ENCODE results near the gene TPCN1. TPM values are rescaled to one million over a fixed set of nuclear protein-coding genes. Genes with fewer than 3 reads are reported as not detected.
A peak's percentile ranks its signal among the peaks of the same experiment; 100 is the strongest.

TPCN1 gene
- total and polyA plus RNA-seq, 2 donors = 19.3 to 39.3 TPM

DNA sequence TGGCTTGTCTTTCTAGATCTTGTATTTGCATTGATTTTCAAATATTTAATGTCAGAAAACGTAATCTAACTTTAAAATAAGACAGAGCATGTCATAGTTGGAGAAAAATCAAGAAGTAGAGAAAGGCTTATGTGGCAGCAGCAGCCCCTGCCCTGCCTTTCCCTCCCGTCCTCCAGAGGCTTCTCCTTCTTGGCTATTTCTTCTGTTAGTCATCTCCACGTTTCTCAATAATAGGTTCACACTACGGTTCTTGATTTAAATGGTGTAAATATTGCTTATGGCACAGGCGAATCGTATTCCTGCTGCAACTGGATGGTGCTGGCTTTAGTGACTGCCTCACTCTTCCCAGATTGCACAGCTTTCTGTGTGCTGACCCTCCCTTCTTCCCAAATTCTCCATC is 70.8 kb downstream of the TPCN1 start:
- 80% methylated on average over 6 of the region's 6 CpGs for WGBS
- no peak overlapping the region for H3K27ac ChIP-seq (ENCODE audit: low read depth)
- H3K4me3 ChIP-seq (ENCODE audit: low read depth, low read length) = no peak overlapping the region
- peaks cover 2% of the 10 kb centered on the region for H3K36me3 ChIP-seq (ENCODE audit: insufficient read depth)
- DNase-seq (ENCODE audit: extremely low spot score) = no peak
- H3K4me1 ChIP-seq (ENCODE audit: insufficient read depth) = no peaks in the 10 kb centered on the region

DNA sequence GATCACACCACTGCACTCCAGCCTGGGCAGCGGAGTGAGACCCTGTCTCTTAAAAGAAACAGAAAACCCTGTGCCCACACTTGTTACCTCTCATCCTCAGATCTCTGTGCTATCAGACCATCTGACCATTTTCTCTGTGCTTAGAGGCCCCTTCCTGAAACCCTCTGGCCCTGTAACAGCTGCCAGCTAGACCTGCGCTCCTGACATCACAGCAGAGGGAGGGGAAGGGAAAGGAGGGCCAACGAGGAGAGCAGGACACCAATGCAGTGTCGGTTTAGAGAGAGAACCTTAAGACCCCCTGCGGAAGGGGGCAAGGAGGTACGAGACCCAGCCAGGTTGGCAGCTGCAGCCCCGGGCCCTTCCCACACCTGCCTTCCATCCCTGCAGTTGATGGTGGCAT is 71.3 kb downstream of the TPCN1 start:
- H3K27ac ChIP-seq (ENCODE audit: low read depth) = no peak overlapping the region
- H3K4me1 ChIP-seq (ENCODE audit: insufficient read depth) = no peaks in the 10 kb centered on the region
- DNase-seq (ENCODE audit: extremely low spot score) = no peak
- WGBS = 87% methylated on average over 7 of the region's 7 CpGs
- no peak overlapping the region for H3K4me3 ChIP-seq (ENCODE audit: low read depth, low read length)
- H3K36me3 ChIP-seq (ENCODE audit: insufficient read depth) = peaks cover 2% of the 10 kb centered on the region

DNA sequence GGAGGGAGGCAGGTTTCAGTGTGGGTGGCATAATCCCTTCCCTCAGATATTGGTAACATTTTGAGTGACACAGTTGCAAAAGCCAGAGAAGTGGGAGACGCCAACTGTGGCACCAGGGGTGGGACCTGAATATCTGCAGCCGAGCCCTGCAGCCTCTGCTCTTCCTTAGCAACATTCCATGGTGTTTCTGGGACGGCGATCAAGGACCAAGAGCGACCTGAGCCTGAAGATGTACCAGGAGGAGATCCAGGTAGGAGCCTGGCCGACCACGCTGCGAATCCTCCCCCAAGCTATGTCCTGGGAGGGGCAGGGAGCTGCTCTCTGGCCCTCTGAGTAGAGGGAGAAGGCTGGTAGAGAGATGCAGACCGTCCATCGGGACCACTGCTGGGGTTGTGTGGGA is 71.8 kb downstream of the TPCN1 start:
- Histone ChIP-seq H3K27ac (ENCODE audit: low read depth) (no peak overlapping the region), H3K4me3 (ENCODE audit: low read depth, low read length) (no peak overlapping the region), H3K4me1 (ENCODE audit: insufficient read depth) (no peaks in the 10 kb centered on the region), H3K36me3 (ENCODE audit: insufficient read depth) (peaks cover under 1% of the 10 kb centered on the region)
- no peak for DNase-seq (ENCODE audit: extremely low spot score)
- 96% methylated on average over 10 of the region's 10 CpGs for WGBS

DNA sequence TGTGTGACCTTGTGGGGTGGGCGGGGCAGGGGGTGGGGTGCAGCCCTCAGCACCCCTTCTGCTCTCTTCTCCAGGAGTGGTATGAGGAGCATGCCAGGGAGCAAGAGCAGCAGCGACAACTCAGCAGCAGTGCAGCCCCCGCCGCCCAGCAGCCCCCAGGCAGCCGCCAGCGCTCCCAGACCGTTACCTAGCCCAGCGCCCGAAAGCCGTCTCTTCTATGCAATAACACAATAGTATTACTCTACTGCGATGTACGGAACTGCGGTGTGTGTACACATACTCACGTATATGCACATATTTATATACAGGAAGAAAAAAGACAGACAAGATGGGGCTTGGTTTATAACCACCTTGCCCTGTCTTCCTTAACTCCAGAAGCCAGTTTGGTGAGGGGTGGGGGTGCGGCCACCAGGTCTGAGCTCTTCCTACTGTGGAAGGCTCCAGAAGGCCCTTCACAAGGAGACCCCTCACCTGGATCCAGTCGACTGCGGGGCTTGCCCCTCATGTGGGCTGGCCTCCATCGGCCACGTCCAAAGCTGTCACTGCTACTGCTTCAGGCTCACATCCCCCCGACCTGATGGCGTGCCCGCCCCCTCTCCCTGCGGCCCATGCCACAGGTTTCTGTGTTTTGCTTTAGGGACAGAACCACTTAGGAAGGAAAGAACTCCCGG is 74.8 kb downstream of the TPCN1 start:
- no peaks in the 10 kb centered on the region for H3K36me3 ChIP-seq (ENCODE audit: insufficient read depth)
- H3K27ac ChIP-seq (ENCODE audit: low read depth) = no peak overlapping the region

DNA sequence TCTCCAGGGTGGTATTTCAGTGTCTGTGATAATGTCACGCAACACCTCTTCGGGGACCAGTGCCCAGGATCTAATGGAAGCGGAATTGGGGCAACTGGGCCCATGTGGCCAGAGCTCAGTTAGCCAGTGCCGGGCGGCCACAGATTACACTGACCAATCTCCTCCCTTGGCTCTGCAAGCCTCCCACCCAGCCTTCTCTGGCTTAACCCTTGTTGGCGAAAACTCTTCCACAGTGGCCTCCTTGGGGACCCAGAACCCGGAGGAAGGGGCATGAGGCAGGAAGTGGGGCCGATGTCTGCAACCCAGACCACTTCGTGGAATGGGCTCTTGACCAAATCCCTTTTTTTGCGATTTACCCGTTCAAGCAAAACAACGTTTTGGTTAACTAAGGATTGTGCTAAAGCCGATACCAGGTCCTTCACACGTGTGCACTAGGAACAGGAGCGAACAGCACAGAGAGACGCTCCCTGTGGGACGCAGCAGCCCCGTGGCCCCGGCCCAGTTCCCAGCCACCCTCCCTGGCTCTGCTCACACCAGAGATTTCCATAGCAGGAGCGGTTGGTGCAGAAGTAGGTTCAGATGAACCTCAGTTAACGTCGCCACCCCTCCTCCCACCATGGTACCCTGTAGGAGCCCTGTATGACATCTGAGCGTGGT is 75.4 kb downstream of the TPCN1 start:
- 86% methylated on average over 23 of the region's 23 CpGs for WGBS
- no peaks in the 10 kb centered on the region for H3K4me1 ChIP-seq (ENCODE audit: insufficient read depth)
- H3K27ac ChIP-seq (ENCODE audit: low read depth) = no peak overlapping the region
- DNase-seq (ENCODE audit: extremely low spot score) = no peak
- H3K36me3 ChIP-seq (ENCODE audit: insufficient read depth) = no peaks in the 10 kb centered on the region
- no peak overlapping the region for H3K4me3 ChIP-seq (ENCODE audit: low read depth, low read length)

More for the DNA sequence above, 74.8 kb downstream of the TPCN1 start:
- H3K4me1 ChIP-seq (ENCODE audit: insufficient read depth) = no peaks in the 10 kb centered on the region
- no peak overlapping the region for H3K4me3 ChIP-seq (ENCODE audit: low read depth, low read length)
- no peak for DNase-seq (ENCODE audit: extremely low spot score)
- WGBS = 90% methylated on average over 24 of the region's 24 CpGs

DNA sequence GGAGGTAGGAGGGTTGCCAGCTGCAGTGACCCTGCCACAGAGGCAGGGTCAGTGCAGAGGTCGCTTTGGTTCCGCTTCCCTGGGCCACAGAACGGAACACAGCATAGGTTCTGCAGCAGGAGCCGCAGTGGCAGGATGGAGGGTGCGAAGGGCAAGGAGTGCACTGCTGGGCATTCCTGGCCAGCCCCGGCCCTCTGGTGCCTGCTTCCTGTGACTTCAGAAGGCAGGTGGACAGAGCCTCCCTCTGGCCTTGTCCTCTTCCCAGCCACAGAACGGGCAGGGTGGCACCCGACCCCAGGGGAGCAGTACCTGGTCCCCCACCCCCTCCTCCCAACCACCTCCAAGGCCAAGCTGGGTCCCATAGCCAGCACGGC is 75.9 kb downstream of the TPCN1 start:
- H3K4me3 ChIP-seq (ENCODE audit: low read depth, low read length) = no peak overlapping the region
- no peaks in the 10 kb centered on the region for H3K4me1 ChIP-seq (ENCODE audit: insufficient read depth)
- no peak overlapping the region for H3K27ac ChIP-seq (ENCODE audit: low read depth)
- DNase-seq (ENCODE audit: extremely low spot score) = no peak
- 88% methylated on average over 9 of the region's 9 CpGs for WGBS
- H3K36me3 ChIP-seq (ENCODE audit: insufficient read depth) = no peaks in the 10 kb centered on the region

DNA sequence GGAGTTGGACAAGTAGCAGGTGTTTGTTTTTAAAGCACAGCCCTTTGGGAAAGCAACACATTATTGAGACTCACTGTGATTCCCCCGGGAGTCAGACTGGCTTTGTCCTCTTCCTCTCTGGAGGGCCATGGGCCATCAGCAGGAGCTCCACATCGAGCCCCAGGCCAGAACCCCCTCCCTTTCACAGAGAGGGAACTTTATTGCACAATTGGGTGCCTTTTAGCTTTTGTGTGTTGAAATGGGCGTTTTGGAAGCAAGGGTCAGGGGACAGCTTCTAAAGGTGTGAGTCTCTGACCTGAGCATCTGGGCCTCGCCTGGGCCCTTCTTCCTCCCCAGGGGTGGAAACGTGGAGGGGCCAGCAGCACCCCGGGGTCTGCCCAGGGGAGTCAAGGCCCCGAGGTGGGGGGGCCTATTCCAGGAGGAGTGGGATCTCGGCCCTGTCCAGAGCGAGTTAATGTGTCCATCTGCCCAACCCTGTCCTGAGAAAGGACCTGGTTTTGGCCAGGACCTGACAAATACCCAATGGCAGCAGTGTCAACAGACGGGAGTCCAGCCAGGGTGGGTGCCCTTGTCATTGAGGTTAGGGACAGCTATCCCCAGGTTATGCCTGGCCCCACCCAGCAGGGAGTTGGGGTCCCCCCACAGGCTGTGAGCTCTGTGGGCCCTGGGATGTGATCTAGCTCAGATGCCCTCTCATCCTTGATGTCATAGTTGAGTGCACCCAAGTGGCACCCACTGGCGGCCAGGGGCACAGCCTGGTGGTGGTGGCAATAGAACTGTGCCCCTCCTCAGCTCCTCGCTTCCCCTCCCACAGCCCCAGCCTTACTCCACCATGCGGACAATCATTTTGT is 76.6 kb downstream of the TPCN1 start:
- Histone ChIP-seq H3K4me3 (ENCODE audit: low read depth, low read length) (no peak overlapping the region), H3K36me3 (ENCODE audit: insufficient read depth) (no peaks in the 10 kb centered on the region), H3K27ac (ENCODE audit: low read depth) (no peak overlapping the region), H3K4me1 (ENCODE audit: insufficient read depth) (no peaks in the 10 kb centered on the region)
- DNase-seq (ENCODE audit: extremely low spot score) = no peak
- 82% methylated on average over 13 of the region's 13 CpGs for WGBS

DNA sequence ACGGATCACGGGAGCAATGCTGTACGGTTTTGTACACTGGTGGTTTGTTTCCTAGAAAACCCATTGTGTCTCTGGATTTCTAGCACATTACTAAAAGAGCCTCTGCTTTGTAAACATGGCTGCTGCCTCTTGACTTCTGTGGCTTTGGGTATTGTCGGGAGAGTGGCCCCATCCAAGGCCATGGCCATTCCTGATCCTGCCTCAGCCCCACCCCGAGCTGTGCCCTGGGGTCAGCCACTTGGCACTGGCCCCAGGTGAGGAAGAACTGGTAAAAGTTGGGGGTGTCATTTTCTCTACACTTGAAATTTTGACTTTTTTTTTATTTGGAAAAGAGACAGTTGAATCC is 77.2 kb downstream of the TPCN1 start:
- Histone ChIP-seq H3K27ac (ENCODE audit: low read depth) (no peak overlapping the region), H3K4me3 (ENCODE audit: low read depth, low read length) (no peak overlapping the region), H3K4me1 (ENCODE audit: insufficient read depth) (no peaks in the 10 kb centered on the region), H3K36me3 (ENCODE audit: insufficient read depth) (no peaks in the 10 kb centered on the region)
- DNase-seq (ENCODE audit: extremely low spot score) = no peak
- WGBS = 85% methylated on average over 5 of the region's 5 CpGs

DNA sequence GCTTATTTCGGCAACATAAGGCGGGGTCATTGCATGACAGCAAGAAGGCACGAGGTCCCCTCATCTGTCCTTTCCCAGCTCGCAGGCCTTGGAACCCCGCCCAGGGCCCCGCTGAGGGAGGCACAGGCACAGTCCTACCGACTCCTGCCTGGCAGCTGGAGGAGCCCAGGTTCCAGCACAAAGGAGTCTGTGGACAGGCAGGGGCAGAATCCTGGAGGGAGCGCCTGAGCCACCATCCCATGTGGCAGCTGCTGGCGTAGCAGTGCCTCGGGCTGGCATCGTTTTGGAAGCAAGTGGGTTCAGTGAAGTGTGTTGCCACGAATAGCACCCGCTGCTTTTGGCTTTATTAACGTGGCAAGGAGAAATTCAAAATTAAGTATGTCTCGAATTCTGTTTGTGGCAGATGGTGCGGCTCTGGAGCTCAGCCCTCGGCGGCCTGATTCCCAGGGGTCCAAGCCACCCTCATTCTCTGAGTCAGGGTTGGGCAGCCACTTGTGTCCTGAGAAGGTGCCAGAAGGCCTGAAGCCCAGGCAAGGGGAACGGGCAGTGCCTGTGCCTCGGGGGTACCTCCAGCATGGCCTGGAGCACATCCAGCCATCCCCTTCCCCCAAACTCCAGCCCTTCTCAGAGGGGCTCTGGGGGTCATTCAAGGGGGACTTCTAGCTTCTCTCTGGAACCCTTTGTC is 77.7 kb downstream of the TPCN1 start:
- Histone ChIP-seq H3K27ac (ENCODE audit: low read depth) (no peak overlapping the region), H3K4me3 (ENCODE audit: low read depth, low read length) (no peak overlapping the region), H3K4me1 (ENCODE audit: insufficient read depth) (no peaks in the 10 kb centered on the region), H3K36me3 (ENCODE audit: insufficient read depth) (no peaks in the 10 kb centered on the region)
- WGBS = 78% methylated on average over 20 of the region's 20 CpGs
- DNase-seq (ENCODE audit: extremely low spot score) = no peak

DNA sequence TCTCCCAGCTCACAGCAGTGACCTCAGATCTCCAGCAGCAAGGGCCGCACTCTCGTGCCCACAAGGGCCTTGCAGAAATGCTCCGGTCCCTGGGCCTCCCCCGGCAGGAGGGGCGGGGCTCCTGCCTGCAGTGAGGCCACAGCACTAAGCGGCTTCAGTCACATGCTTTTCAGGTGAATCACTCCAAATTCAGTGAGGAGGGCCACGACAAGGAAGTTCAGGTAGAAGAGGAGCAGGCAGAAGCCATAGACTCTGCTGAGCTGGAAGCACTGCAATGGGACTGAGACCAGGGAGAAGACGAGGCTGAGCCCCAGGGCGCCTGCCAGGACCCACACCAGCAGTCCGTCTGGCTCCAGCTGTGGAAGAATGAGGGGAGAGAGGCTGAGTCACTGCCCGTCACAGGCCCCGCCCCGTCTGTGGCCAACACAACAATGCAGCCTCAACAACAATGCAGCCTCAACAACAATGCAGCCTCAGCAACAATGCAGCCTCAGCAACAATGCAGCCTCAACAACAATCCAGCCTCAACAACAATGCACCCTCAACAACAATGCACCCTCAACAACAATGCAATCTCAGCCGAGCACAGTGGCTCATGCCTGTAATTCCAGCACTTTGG is 78.5 kb downstream of the TPCN1 start:
- Histone ChIP-seq H3K4me1 (ENCODE audit: insufficient read depth) (no peaks in the 10 kb centered on the region), H3K4me3 (ENCODE audit: low read depth, low read length) (no peak overlapping the region), H3K36me3 (ENCODE audit: insufficient read depth) (no peaks in the 10 kb centered on the region), H3K27ac (ENCODE audit: low read depth) (peak overlapping the region; percentile 46)
- no peak for DNase-seq (ENCODE audit: extremely low spot score)
- WGBS = 44% methylated on average over 14 of the region's 14 CpGs

DNA sequence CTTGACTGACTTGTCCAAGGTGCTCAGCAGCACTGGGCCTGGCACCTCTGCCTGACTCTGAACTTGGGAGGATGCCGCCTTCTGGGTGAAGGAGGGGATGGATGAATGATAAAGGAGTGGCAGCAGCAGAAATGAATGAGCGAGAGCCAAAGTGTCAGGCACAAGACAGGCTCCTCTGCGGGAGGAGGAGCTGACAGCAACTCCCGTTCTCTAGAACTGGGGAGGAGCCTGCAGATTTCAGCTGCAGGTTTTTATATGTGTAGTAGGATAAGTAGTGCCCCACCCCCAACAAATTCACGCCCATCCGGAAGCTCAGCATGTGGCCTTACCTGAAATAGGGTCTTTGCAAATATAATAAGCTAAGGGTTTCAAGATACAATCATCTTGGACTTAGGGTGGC is 80.5 kb downstream of the TPCN1 start:
- no peaks in the 10 kb centered on the region for H3K36me3 ChIP-seq (ENCODE audit: insufficient read depth)

DNA sequence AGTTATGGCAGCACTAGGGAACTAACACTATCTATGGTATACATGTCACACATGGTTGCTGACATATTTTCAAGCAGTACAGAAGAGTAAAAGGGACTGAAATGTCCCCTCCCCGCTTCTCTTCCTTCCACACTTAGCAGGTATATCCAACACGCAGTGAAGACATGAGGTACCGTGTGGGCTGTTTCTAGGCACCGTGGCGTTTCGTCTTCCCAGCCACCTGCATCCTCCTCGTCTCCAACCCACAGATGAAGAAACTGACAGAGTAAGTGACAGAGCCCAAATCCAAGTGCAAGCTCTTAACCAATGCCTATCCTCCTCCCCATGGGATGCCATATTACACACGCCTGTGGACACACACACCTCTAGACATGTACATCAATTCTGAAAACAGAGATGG is 81.2 kb downstream of the TPCN1 start:
- Histone ChIP-seq H3K27ac (ENCODE audit: low read depth) (no peak overlapping the region), H3K4me3 (ENCODE audit: low read depth, low read length) (no peak overlapping the region), H3K36me3 (ENCODE audit: insufficient read depth) (no peaks in the 10 kb centered on the region), H3K4me1 (ENCODE audit: insufficient read depth) (no peaks in the 10 kb centered on the region)
- WGBS = 84% methylated on average over 8 of the region's 8 CpGs
- no peak for DNase-seq (ENCODE audit: extremely low spot score)

More for the DNA sequence above, 80.5 kb downstream of the TPCN1 start:
- H3K4me3 ChIP-seq (ENCODE audit: low read depth, low read length) = no peak overlapping the region
- H3K4me1 ChIP-seq (ENCODE audit: insufficient read depth) = no peaks in the 10 kb centered on the region
- H3K27ac ChIP-seq (ENCODE audit: low read depth) = no peak overlapping the region
- no peak for DNase-seq (ENCODE audit: extremely low spot score)
- WGBS = 93% methylated on average over 6 of the region's 6 CpGs

DNA sequence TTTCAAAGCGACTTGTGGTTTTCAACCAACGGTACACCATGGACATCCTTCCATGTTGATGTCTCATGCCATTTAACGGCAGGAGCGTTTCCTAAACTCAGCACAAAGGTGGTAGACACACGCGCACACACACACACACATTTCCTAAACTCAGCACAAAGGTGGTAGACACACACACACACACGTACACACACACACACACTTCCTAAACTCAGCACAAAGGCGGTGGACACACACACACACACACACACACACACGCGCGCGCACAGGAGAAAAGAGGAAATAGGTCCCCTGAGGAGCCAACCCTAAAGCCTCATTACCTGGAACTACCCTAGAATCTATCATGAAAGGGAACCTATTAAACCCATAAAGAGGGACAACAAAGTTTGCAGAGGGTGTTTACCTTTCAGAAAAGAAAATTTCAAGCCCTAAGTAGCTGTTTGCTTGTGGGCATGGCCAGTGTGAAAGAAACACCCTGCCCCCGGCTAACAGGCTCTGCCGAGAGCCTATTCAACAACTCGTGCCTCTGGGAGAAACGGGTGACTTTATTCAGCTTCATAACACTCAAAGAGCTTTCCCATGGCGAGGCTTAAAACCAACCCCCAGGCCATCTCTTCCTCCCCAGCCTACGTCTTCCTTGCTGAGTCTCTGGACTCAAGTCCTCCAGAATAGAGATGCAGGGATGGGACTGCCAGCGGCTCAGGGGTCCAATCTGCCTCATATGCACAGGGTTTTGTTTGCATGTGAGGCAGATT is 81.8 kb downstream of the TPCN1 start:
- H3K27ac ChIP-seq (ENCODE audit: low read depth) = no peak overlapping the region
- no peaks in the 10 kb centered on the region for H3K36me3 ChIP-seq (ENCODE audit: insufficient read depth)
- H3K4me1 ChIP-seq (ENCODE audit: insufficient read depth) = no peaks in the 10 kb centered on the region
- WGBS = 61% methylated on average over 19 of the region's 19 CpGs
- no peak overlapping the region for H3K4me3 ChIP-seq (ENCODE audit: low read depth, low read length)
- DNase-seq (ENCODE audit: extremely low spot score) = no peak
